ENCODE data around the gene CACNA1C. TPM values are rescaled to one million over a fixed set of nuclear protein-coding genes. Genes with fewer than 3 reads are reported as not detected.

The CACNA1C gene
- total and polyA plus RNA-seq, 10 of the 15 experiments (the other 5 are each of a cell fraction or from before 2014, with no cell fraction given) = under 0.01 to 0.15 (median 0.09) TPM; not detected in 5

GRCh38 chr12:2192231-2192630 lies 139.4 kb downstream of the CACNA1C start (continued):
- TF ChIP-seq MEF2A (IDR thresholded peaks at IDR 0.05; ENCODE audit: insufficient read depth, low read depth, low read length) (no peak), LARP7 (IDR thresholded peaks at IDR 0.05) (no peak), RCOR1 (conservative IDR thresholded peaks at IDR 0.05; ENCODE audit: low read depth, low read length) (no peak), MYC (IDR thresholded peaks at IDR 0.05; ENCODE audit: insufficient read depth, insufficient read length, insufficient replicate concordance, low read length, severe bottlenecking) (no peak), BCL11A (IDR thresholded peaks at IDR 0.05; ENCODE audit: low read depth, low read length) (no peak), TCF12 (IDR thresholded peaks at IDR 0.05; ENCODE audit: low read depth, low read length) (no peak)

- Histone ChIP-seq H3K9ac (ENCODE audit: control insufficient read depth, insufficient read depth, low read length) (no peak overlapping the region), H4K20me1 (ENCODE audit: control insufficient read depth, insufficient read depth) (no peaks in the 10 kb centered on the region), H3K79me2 (ENCODE audit: control insufficient read depth, insufficient read depth, low read length) (no peaks in the 10 kb centered on the region), H2AFZ (ENCODE audit: control insufficient read depth, low read depth, low read length) (no peak overlapping the region), H3K4me2 (ENCODE audit: control insufficient read depth, insufficient read depth) (no peak overlapping the region), H3K4me1 (ENCODE audit: control insufficient read depth, insufficient read depth, low read length) (no peaks in the 10 kb centered on the region), H3K27me3 (replicated peaks in 1 of 2; ENCODE audit: control insufficient read depth in 2 of 2, insufficient read depth in 2 of 2, low read length in 1 of 2) (peaks cover 0 to 4% of the 10 kb centered on the region in 2 experiments; a peak in 2 of 4 replicates), H3K36me3 (ENCODE audit: control insufficient read depth in 2 of 2, insufficient read depth in 2 of 2, low read length in 1 of 2) (no peaks in the 10 kb centered on the region), H3K9me3 (replicated peaks; ENCODE audit: control insufficient read depth, insufficient read depth, low read length) (no peaks in the 10 kb centered on the region), H3K27ac (ENCODE audit: control insufficient read depth, insufficient read depth) (no peak overlapping the region), H3K4me3 (no peak overlapping the region)
- intact Hi-C loops (cut with micrococcal nuclease; ENCODE audit: unreplicated experiment) (no loop called here), in situ Hi-C loops (cut with MboI) (no loop called here)
- ATAC-seq (no peak), DNase-seq (ENCODE audit: low read depth, low spot score) (no peak), FAIRE-seq (no peak)
- WGBS (ENCODE audit: insufficient coverage, insufficient replicate concordance, low lambda C conversion rate, missing lambda C conversion rate) = 70% methylated on average over 2 of the region's 4 CpGs
- POLR2A ChIA-PET = no interaction called here
- no TSS peak for BruUV-seq (replicated peaks)
- RAD21 ChIA-PET (ENCODE audit: unreplicated experiment) = no interaction called here
- SMC1A ChIA-PET (ENCODE audit: uncharacterized antibody, unreplicated experiment) = no interaction called here
- CTCF ChIA-PET = interaction anchor here (0.7 kb wide), 1 partner anchor 204 kb away, joined by 3 read pairs; no protein-coding TSS in a partner anchor
- TF ChIP-seq NR2C1 (IDR thresholded peaks at IDR 0.05) (no peak), NFYA (IDR thresholded peaks at IDR 0.05; ENCODE audit: borderline replicate concordance, low read depth, low read length) (no peak), REST (IDR thresholded peaks at IDR 0.05; ENCODE audit: low read depth, low read length) (no peak), PRDM15 (CRISPR knock-in tag; IDR thresholded peaks at IDR 0.05) (no peak), MEF2B (IDR thresholded peaks at IDR 0.05; ENCODE audit: partially characterized antibody, poor library complexity, severe bottlenecking) (no peak), RUNX3 (IDR thresholded peaks at IDR 0.05; ENCODE audit: low read length) (no peak), CREM (IDR thresholded peaks at IDR 0.05; ENCODE audit: low read depth) (no peak), SUPT20H (IDR thresholded peaks at IDR 0.05; ENCODE audit: borderline replicate concordance, control insufficient read depth, low read depth, low read length) (no peak)
Observed at GRCh38 chr12:2194060-2194459, 141.3 kb downstream of the CACNA1C start.

All from GM12878 (cell line).